ENCODE measurements around the gene SLC34A1. TPM values are rescaled to one million over a fixed set of nuclear protein-coding genes. Genes with fewer than 3 reads are reported as not detected.

Gene SLC34A1
- total and polyA plus RNA-seq, 2 of the 4 experiments (the other 2 are of a cell fraction): not detected

- Histone ChIP-seq H2BK15ac (ENCODE audit: low read depth, low read length) (no peak overlapping the region), H4K5ac (ENCODE audit: low read depth, low read length) (no peak overlapping the region), H3K4me3 (ENCODE audit: insufficient read depth, low read depth, low read length) (no peak overlapping the region), H2AK5ac (ENCODE audit: low read depth, low read length) (no peak overlapping the region), H3K36me3 (ENCODE audit: control insufficient read depth, insufficient read depth, low read length) (no peaks in the 10 kb centered on the region), H2AFZ (replicated peaks; ENCODE audit: low read length, poor library complexity) (peak overlapping the region; percentile 32), H3K4ac (ENCODE audit: low read depth, low read length) (no peak overlapping the region), H3K4me1 (ENCODE audit: control insufficient read depth, insufficient read depth, low read length) (peaks cover 5% of the 10 kb centered on the region; the same call in 1 of the 2 replicates), H2BK5ac (ENCODE audit: low read depth, low read length, poor library complexity, severe bottlenecking) (no peak overlapping the region), H4K91ac (ENCODE audit: insufficient read depth, low read depth, low read length) (no peak overlapping the region), H4K8ac (ENCODE audit: low read depth in 2 of 2, low read length in 2 of 2) (no peak overlapping the region), H3K56ac (ENCODE audit: extremely low read depth, insufficient read depth, low read length) (no peak overlapping the region), H3K9ac (ENCODE audit: low read depth, low read length) (no peak overlapping the region), H4K20me1 (ENCODE audit: insufficient read depth, low read length) (no peaks in the 10 kb centered on the region), H3K27me3 (ENCODE audit: control insufficient read depth, insufficient read depth, low read length) (peaks cover 25% of the 10 kb centered on the region), H3K18ac (ENCODE audit: low read depth, low read length) (no peak overlapping the region), H3K9me1 (ENCODE audit: insufficient read depth, low read length) (no peaks in the 10 kb centered on the region), H3K23ac (ENCODE audit: low read depth, low read length) (no peak overlapping the region), H3K14ac (replicated peaks; ENCODE audit: low read depth, low read length) (no peak overlapping the region), H3K9me3 (ENCODE audit: control insufficient read depth, insufficient read depth, low read length) (no peaks in the 10 kb centered on the region), H3K27ac (ENCODE audit: insufficient read depth, low read length) (no peak overlapping the region), H3K4me2 (ENCODE audit: low read depth, low read length) (no peak overlapping the region), H2AK9ac (replicated peaks; ENCODE audit: low read depth, low read length, poor library complexity) (no peak overlapping the region), H3K79me1 (ENCODE audit: low read depth in 1 of 2, low read length in 2 of 2) (no peaks in the 10 kb centered on the region), H2BK20ac (ENCODE audit: low read depth, low read length) (no peak overlapping the region), H2BK120ac (ENCODE audit: low read depth, low read length) (no peak overlapping the region)
- WGBS, 2 experiments (ENCODE audit: extremely low coverage in 2 of 2, insufficient read length in 1 of 2): 100% methylated on average over 2 of the region's 6 CpGs; no CpG with 5 or more reads in 1 of the 2 experiments
- intact Hi-C loops (cut with micrococcal nuclease): no loop called here
- ATAC-seq (ENCODE audit: low read depth): no peak
- in situ Hi-C loops (cut with MboI; ENCODE audit: low sequenced_read_pairs): no loop called here
- dilution Hi-C loops (cut with HindIII; ENCODE audit: low sequenced_read_pairs, unreplicated experiment): no loop called here
- ChIA-PET POLR2A (ENCODE audit: unreplicated experiment) (no interaction called here), CTCF (no interaction called here)
- no peak for DNase-seq
- BruUV-seq (replicated peaks): no TSS peak
- TF ChIP-seq CTCF (conservative IDR thresholded peaks at IDR 0.05; ENCODE audit: low read depth, low read length) (no peak), RAD21 (IDR thresholded peaks at IDR 0.05; ENCODE audit: low read length) (no peak), RFX5 (IDR thresholded peaks at IDR 0.05; ENCODE audit: low read depth, low read length) (no peak), CEBPB (IDR thresholded peaks at IDR 0.05; ENCODE audit: low read depth, low read length) (no peak), SMC3 (IDR thresholded peaks at IDR 0.05; ENCODE audit: low read depth, low read length) (no peak), FOS (IDR thresholded peaks at IDR 0.05; ENCODE audit: low read depth, low read length) (no peak), MAZ (IDR thresholded peaks at IDR 0.05; ENCODE audit: borderline replicate concordance, low read depth, low read length) (no peak), POLR2A (IDR thresholded peaks at IDR 0.05; ENCODE audit: low read depth, low read length) (no peak), CHD1 (IDR thresholded peaks at IDR 0.05; ENCODE audit: low read depth, low read length) (no peak), NFE2L2 (IDR thresholded peaks at IDR 0.05; ENCODE audit: low read depth, low read length) (no peak), MAFK (IDR thresholded peaks at IDR 0.05; ENCODE audit: low read depth, low read length) (no peak), MXI1 (IDR thresholded peaks at IDR 0.05; ENCODE audit: borderline replicate concordance, low read depth, low read length) (no peak), RCOR1 (IDR thresholded peaks at IDR 0.05; ENCODE audit: insufficient replicate concordance, low read length) (no peak)
These were observed 22.6 kb upstream of the SLC34A1 start for GRCh38 chr5:177361418-177362291.

Measured in IMR-90 (cell line).